DMS153 treated with DMSO at 0.1 percent for 48 hours (cell line): Measurements from ENCODE around the gene PARP15.
"Not testable (repeated sequence)": the region's sequence is repeated elsewhere in the genome, so short reads cannot be mapped to it uniquely, and the experiment has no call there.

ENCODE experiments used
- DNase-seq: peaks from one replicate; lab custom pipeline; 2025; ENCODE audit not compliant: unreplicated experiment; lab: John Stamatoyannopoulos, UW

PARP15 gene

GRCh38 chr3:122662505-122662904, 85.1 kb downstream of the PARP15 start:
- DNase-seq, result no peak

GRCh38 chr3:122665226-122665786, 87.9 kb downstream of the PARP15 start:
- no peak for DNase-seq

- no peak for DNase-seq
Observed at GRCh38 chr3:122665881-122666280, 88.4 kb downstream of the PARP15 start.

GRCh38 chr3:122668930-122669730, 91.7 kb downstream of the PARP15 start:
- DNase-seq, result no peak

GRCh38 chr3:122671553-122671952, 94.1 kb downstream of the PARP15 start:
- DNase-seq, result no peak

GRCh38 chr3:122674339-122674738, 96.9 kb downstream of the PARP15 start:
- DNase-seq, result no peak

GRCh38 chr3:122676759-122677158, 99.3 kb downstream of the PARP15 start:
- no peak for DNase-seq

GRCh38 chr3:122677216-122677615, 99.8 kb downstream of the PARP15 start:
- no peak for DNase-seq

- no peak for DNase-seq
Observed at GRCh38 chr3:122678506-122678905, 101.1 kb downstream of the PARP15 start.

- DNase-seq, result peak; percentile 62
Observed at GRCh38 chr3:122679085-122679881, 101.8 kb downstream of the PARP15 start.

- DNase-seq, result peak; percentile 34
Observed at GRCh38 chr3:122679882-122680474, 102.5 kb downstream of the PARP15 start.

- peak; percentile 34 for DNase-seq
Observed at GRCh38 chr3:122680475-122681283, 103.2 kb downstream of the PARP15 start, which contains the start of gene PARP14. Gene PARP14 (plus strand): TSS chr3:122680839. CDS start chr3:122680884, 45 bp downstream.

- DNase-seq, result no peak
Observed at GRCh38 chr3:122681284-122681973, 104.0 kb downstream of the PARP15 start.

GRCh38 chr3:122681974-122682409, 104.5 kb downstream of the PARP15 start:
- no peak for DNase-seq

GRCh38 chr3:122682778-122683411, 105.4 kb downstream of the PARP15 start:
- DNase-seq, result not testable (repeated sequence)

GRCh38 chr3:122687298-122687697, 109.8 kb downstream of the PARP15 start:
- DNase-seq, result no peak
